Measurements from ENCODE around the gene NOA1.
A peak's percentile ranks its signal among the peaks of the same experiment; 100 is the strongest.
"Not testable (repeated sequence)": the region's sequence is repeated elsewhere in the genome, so short reads cannot be mapped to it uniquely, and the experiment has no call there.

Gene NOA1

DNA sequence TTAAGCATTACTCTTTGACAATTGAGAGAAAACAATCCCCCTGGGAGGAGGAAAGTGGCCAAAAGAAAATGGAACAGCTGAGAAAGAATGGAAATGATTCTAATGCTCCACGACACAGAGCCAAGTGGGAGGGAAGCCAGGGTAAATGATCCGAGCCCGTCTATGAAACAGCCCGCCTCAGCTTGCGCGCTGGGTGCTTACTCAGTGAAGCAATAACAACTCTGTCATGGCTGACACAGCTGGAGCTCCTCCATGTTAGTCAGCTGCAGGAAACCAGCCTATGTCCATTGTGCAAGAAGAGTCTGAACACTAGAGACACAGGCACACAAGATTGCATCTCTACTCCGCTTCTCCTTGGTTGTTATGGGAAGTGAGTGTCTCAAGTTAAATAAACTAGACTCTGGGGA, 19.3 kb downstream of the NOA1 start:
- peak; percentile 97 for DNase-seq (ENCODE audit: extremely low read depth, low read depth)
- TF ChIP-seq, protein P1, sequence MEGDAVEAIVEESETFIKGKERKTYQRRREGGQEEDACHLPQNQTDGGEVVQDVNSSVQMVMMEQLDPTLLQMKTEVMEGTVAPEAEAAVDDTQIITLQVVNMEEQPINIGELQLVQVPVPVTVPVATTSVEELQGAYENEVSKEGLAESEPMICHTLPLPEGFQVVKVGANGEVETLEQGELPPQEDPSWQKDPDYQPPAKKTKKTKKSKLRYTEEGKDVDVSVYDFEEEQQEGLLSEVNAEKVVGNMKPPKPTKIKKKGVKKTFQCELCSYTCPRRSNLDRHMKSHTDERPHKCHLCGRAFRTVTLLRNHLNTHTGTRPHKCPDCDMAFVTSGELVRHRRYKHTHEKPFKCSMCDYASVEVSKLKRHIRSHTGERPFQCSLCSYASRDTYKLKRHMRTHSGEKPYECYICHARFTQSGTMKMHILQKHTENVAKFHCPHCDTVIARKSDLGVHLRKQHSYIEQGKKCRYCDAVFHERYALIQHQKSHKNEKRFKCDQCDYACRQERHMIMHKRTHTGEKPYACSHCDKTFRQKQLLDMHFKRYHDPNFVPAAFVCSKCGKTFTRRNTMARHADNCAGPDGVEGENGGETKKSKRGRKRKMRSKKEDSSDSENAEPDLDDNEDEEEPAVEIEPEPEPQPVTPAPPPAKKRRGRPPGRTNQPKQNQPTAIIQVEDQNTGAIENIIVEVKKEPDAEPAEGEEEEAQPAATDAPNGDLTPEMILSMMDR (IDR thresholded peaks at IDR 0.05; ENCODE audit: low read depth, low read length): no peak

DNA sequence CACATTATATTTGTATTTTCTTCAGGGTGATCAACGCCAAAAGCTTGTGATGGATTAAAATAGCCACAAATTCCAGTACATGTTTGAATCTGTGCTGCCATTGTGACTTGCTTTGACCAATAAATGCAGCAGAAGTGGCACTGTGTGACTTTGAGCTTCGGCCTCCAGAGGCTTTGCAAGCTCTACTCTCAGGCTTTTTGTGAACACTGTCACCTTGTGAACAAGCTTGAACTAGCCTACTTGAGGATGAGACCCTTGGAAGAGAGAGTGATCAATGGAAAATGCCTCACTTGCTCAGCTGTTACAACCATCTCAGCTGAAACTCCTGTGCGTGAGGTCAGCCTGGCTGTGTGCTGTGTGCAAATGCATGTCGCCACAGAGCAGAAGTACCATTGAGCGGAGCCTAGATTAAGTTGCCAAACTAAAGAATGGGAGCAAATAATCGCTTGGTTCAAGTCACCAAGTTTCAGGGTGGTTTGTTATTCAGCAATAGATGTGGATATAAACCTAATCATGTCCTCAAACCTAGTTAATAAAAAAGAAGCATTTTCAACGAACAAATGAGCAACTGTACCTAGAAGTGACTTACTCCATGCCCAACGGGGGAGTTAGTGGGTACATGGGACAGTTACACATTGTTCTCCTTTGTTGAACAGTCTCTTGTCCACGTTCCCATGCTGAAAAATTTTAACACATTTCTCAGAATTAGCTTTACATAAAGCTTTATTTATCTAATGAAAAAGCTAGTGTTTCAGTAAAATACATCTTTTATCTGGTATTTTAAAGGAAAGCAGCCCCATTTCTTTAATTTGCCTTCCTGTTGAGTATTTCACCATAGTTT, 23.5 kb downstream of the NOA1 start:
- no peak for DNase-seq (ENCODE audit: extremely low read depth, low read depth)
- TF ChIP-seq, protein P1 (IDR thresholded peaks at IDR 0.05; ENCODE audit: low read depth, low read length): no peak

DNA sequence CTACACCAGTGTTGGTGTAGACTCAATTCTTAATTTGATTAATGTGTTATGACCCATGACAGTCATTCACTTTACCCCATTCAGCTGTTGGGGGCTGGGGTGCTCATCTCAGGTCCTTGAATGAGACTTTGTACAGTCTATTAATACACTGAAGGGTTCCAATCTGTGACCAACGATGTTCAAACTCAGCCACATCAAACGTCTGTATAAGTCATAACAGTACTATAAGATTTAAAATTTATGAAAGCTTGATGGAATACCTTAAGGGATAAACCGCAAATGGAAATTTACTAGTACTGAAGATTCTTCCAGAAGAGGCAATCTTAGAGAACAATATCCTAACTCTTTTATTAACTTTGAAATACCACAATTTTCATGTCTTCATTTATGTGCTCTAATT, 36.0 kb downstream of the NOA1 start:
- TF ChIP-seq, protein P1 (IDR thresholded peaks at IDR 0.05; ENCODE audit: low read depth, low read length): no peak
- no peak for DNase-seq (ENCODE audit: extremely low read depth, low read depth)

DNA sequence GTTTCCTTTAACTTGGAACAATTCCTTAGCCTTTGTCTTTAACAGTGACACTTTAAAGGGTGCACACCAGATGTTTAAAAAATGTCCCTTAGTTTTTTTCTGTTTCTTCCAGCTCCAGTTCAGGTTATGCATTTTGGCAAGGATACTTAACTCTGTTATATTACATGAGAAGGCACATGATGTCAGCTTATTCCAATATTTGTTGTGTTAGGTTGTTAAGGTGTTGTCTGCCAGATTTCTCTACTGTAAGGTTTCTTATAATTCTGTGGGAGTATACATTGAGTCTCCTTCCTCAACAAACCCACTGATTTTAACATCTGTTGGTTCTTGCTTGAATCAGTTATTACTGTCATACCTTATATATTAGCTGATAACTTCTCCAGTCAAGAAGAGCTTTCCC, 36.4 kb downstream of the NOA1 start:
- TF ChIP-seq, protein P1 (IDR thresholded peaks at IDR 0.05; ENCODE audit: low read depth, low read length): no peak
- no peak for DNase-seq (ENCODE audit: extremely low read depth, low read depth)

DNA sequence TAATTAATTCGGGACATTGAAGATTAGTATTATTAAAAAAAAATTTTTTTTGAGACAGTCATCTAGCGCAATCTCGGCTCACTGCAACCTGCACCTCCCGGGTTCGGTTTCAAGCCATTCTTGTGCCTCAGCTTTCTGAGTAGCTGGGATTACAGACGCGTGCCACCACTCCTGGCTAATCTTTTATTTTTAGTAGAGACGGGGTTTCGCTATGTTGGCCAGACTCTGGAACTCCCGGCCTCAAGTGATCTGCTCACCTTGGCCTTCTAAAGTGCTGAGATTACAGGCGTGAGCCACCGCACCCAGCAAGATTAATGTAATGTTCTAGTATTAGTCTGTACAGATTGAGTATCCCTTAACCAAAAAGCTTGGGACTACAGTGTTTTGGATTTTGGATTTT, 37.0 kb downstream of the NOA1 start:
- no peak for DNase-seq (ENCODE audit: extremely low read depth, low read depth)
- TF ChIP-seq, protein P1 (IDR thresholded peaks at IDR 0.05; ENCODE audit: low read depth, low read length): no peak

DNA sequence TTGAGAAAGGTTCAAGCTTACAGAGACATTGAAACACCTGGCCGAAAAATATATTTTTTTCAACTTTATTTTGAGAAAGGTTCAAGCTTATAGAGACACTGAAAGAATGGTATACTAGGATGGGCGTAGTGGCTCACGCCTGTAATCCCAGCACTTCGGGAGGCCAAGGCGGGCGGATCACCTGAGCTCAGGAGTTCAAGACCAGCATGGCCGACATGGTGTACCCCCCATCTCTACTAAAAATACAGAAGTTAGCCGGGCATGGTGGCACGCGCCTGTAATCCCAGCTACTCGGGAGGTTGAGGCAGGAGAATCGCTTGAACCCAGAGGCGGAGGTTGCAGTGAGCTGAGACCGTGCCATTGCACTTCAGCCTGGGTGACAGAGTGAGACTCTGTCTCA, 37.6 kb downstream of the NOA1 start:
- DNase-seq (ENCODE audit: extremely low read depth, low read depth): not testable (repeated sequence)

DNA sequence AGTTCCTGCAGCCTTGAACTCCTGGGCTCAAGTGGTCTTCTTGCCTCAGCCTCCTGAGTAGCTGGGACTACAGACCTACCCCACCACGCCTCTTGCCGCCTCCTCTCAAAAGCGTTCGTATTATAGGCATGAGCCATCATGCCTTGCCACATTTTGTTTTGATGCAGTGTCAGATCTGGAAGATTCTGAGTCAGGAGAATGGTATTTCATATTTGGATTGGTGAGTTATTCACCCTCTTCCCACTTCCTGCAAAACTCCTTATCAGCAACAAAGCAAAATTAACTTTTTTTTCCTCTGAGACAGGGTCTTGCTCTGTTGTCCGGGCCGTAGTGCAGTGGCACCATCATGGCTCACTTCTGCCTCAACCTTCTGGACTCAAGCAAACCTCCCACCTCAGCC, 40.1 kb downstream of the NOA1 start:
- TF ChIP-seq, protein P1 (IDR thresholded peaks at IDR 0.05; ENCODE audit: low read depth, low read length): no peak
- DNase-seq (ENCODE audit: extremely low read depth, low read depth): peak; percentile 22

DNA sequence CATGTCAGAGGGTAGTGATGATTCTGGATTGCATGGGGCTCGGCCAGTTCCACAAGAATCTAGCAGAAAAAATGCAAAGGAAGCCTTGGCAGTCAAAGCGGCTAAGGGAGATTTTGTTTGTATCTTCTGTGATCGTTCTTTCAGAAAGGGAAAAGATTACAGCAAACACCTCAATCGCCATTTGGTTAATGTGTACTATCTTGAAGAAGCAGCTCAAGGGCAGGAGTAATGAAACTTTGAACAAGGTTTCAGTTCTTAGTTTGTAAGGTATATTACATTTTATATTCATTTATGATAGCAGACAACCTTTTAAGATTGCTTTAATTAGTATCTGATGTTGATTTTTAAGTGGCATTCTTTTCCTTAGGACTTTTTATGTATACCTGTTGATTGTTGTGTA, 45.5 kb downstream of the NOA1 start:
- DNase-seq (ENCODE audit: extremely low read depth, low read depth): no peak
- TF ChIP-seq, protein P1 (IDR thresholded peaks at IDR 0.05; ENCODE audit: low read depth, low read length): no peak

All from AG09319 (cell line).